HEK293 (cell line): ENCODE measurements around the gene RFPL2.

Source experiments
- CTCF ChIA-PET: fragments of 350-600 bp; formaldehyde crosslinking; extraction: SDS; loops from one replicate; lab custom pipeline; 2021; ENCODE audit warnings: antibody characterized with exemption; lab: Yijun Ruan, JAX
- POLR2A ChIA-PET: fragments of 300-600 bp; formaldehyde crosslinking; extraction: SDS; loops from one replicate; lab custom pipeline; 2020; ENCODE audit warnings: antibody characterized with exemption, inconsistent platforms; lab: Yijun Ruan, JAX
- H3K27ac ChIP-seq: fragments of 200-500 bp; sonication (Bioruptor generic); 2 replicates; pipeline ENCODE4 v1.5.1; 2014; ENCODE audit warnings: low read depth, low read length, control low read depth, inconsistent platforms; ENCODE audit errors: extremely low read depth
- H3K36me3 ChIP-seq, 2 experiments: fragments of 200-500 bp in 1 of 2; sonication (Bioruptor generic) in 1 of 2; 1 replicate in 1 of 2; 2 replicates in 1 of 2; pipeline ENCODE4 v1.5.1; 2014 to 2017; ENCODE audit warnings: inconsistent platforms in 2 of 2, low read length in 2 of 2; ENCODE audit not compliant: control insufficient read depth in 2 of 2, insufficient read depth in 1 of 2
- H3K4me1 ChIP-seq: fragments of 200-500 bp; sonication (Bioruptor generic); 2 replicates; pipeline ENCODE4 v1.5.1; 2014; ENCODE audit warnings: mild to moderate bottlenecking, low read length, inconsistent platforms; ENCODE audit not compliant: control insufficient read depth, insufficient read depth
- H3K4me3 ChIP-seq: 2 replicates; pipeline ENCODE4 v1.5.1; 2011; ENCODE audit warnings: low read depth, mild to moderate bottlenecking, control low read depth, low read length, moderate library complexity
- H3K9me3 ChIP-seq: fragments of 200-500 bp; sonication (Bioruptor generic); 2 replicates; pipeline ENCODE4 v1.5.1; 2014; ENCODE audit warnings: low read depth, low read length, inconsistent platforms; ENCODE audit not compliant: control insufficient read depth, insufficient read depth
- BCL11A ChIP-seq: fragments of 450-650 bp; formaldehyde crosslinking; IDR thresholded peaks from 2 replicates; pipeline ENCODE4 v1.5.1; 2016; ENCODE audit warnings: low read depth, missing biosample characterization, missing genetic modification characterization
- GFI1B ChIP-seq: fragments of 450-650 bp; formaldehyde crosslinking; IDR thresholded peaks from 2 replicates; pipeline ENCODE4 v1.5.1; 2016; ENCODE audit warnings: missing biosample characterization, missing genetic modification characterization
- GLIS1 ChIP-seq: fragments of 450-650 bp; formaldehyde crosslinking; IDR thresholded peaks from 2 replicates; pipeline ENCODE4 v1.5.1; 2016; ENCODE audit warnings: missing biosample characterization, missing genetic modification characterization
- GLIS2 ChIP-seq: fragments of 450-650 bp; formaldehyde crosslinking; IDR thresholded peaks from 2 replicates; pipeline ENCODE4 v1.5.1; 2016; ENCODE audit warnings: missing biosample characterization, missing genetic modification characterization
- HIC1 ChIP-seq: fragments of 450-650 bp; formaldehyde crosslinking; IDR thresholded peaks from 2 replicates; pipeline ENCODE4 v1.5.1; 2016; ENCODE audit warnings: missing biosample characterization, missing genetic modification characterization
- INSM2 ChIP-seq: fragments of 450-650 bp; formaldehyde crosslinking; IDR thresholded peaks from 2 replicates; pipeline ENCODE4 v1.5.1; 2016; ENCODE audit warnings: missing biosample characterization, missing genetic modification characterization
- SCRT2 ChIP-seq: fragments of 450-650 bp; formaldehyde crosslinking; IDR thresholded peaks from 2 replicates; pipeline ENCODE4 v1.5.1; 2016; ENCODE audit warnings: missing biosample characterization, missing genetic modification characterization
- WT1 ChIP-seq: fragments of 450-650 bp; formaldehyde crosslinking; IDR thresholded peaks from 2 replicates; pipeline ENCODE4 v1.5.1; 2016; ENCODE audit warnings: missing biosample characterization, missing genetic modification characterization
- YY2 ChIP-seq: fragments of 450-650 bp; formaldehyde crosslinking; IDR thresholded peaks from 2 replicates; pipeline ENCODE4 v1.5.1; 2016; ENCODE audit warnings: missing biosample characterization, missing genetic modification characterization
- ZBTB17 ChIP-seq: fragments of 450-650 bp; formaldehyde crosslinking; IDR thresholded peaks from 2 replicates; pipeline ENCODE4 v1.5.1; 2016; ENCODE audit warnings: missing biosample characterization, missing genetic modification characterization
- ZBTB8A ChIP-seq: fragments of 450-650 bp; formaldehyde crosslinking; IDR thresholded peaks from 2 replicates; pipeline ENCODE4 v1.5.1; 2016; ENCODE audit warnings: missing biosample characterization, missing genetic modification characterization
- ZNF133 ChIP-seq: fragments of 450-650 bp; formaldehyde crosslinking; IDR thresholded peaks from 2 replicates; pipeline ENCODE4 v1.5.1; 2016; ENCODE audit warnings: missing biosample characterization, missing genetic modification characterization
- ZNF324 ChIP-seq: fragments of 450-650 bp; formaldehyde crosslinking; IDR thresholded peaks from 2 replicates; pipeline ENCODE4 v1.5.1; 2016; ENCODE audit warnings: missing biosample characterization, missing genetic modification characterization
- ZNF354C ChIP-seq: fragments of 450-650 bp; formaldehyde crosslinking; IDR thresholded peaks from 2 replicates; pipeline ENCODE4 v1.5.1; 2016; ENCODE audit warnings: missing biosample characterization, missing genetic modification characterization, low read depth, borderline replicate concordance
- ZNF391 ChIP-seq: fragments of 450-650 bp; formaldehyde crosslinking; IDR thresholded peaks from 2 replicates; pipeline ENCODE4 v1.5.1; 2016; ENCODE audit warnings: low read depth, missing biosample characterization, missing genetic modification characterization, borderline replicate concordance
- ZNF449 ChIP-seq: fragments of 450-650 bp; formaldehyde crosslinking; IDR thresholded peaks from 2 replicates; pipeline ENCODE4 v1.5.1; 2017; ENCODE audit warnings: missing biosample characterization, mild to moderate bottlenecking, missing genetic modification characterization, moderate library complexity
- ZNF473 ChIP-seq: fragments of 450-650 bp; formaldehyde crosslinking; IDR thresholded peaks from 2 replicates; pipeline ENCODE4 v1.5.1; 2017; ENCODE audit warnings: missing biosample characterization, missing genetic modification characterization
- ZNF555 ChIP-seq: fragments of 450-650 bp; formaldehyde crosslinking; conservative IDR thresholded peaks from 2 replicates; pipeline ENCODE4 v1.5.1; 2017; ENCODE audit warnings: missing biosample characterization, mild to moderate bottlenecking, missing genetic modification characterization, inconsistent platforms
- ZNF596 ChIP-seq: fragments of 450-650 bp; IDR thresholded peaks from 2 replicates; pipeline ENCODE4 v1.5.0; 2018; ENCODE audit warnings: missing biosample characterization, mild to moderate bottlenecking, missing genetic modification characterization, moderate library complexity
- ZNF610 ChIP-seq: fragments of 450-650 bp; formaldehyde crosslinking; IDR thresholded peaks from 2 replicates; pipeline ENCODE4 v1.5.1; 2016; ENCODE audit warnings: missing biosample characterization, missing genetic modification characterization, borderline replicate concordance
- ZNF654 ChIP-seq: fragments of 450-650 bp; formaldehyde crosslinking; IDR thresholded peaks from 2 replicates; pipeline ENCODE4 v1.5.1; 2016; ENCODE audit warnings: low read depth, missing biosample characterization, missing genetic modification characterization
- ZNF777 ChIP-seq: fragments of 450-650 bp; formaldehyde crosslinking; IDR thresholded peaks from 2 replicates; pipeline ENCODE4 v1.5.1; 2017; ENCODE audit warnings: missing biosample characterization, missing genetic modification characterization, borderline replicate concordance
- ZNF830 ChIP-seq: fragments of 450-650 bp; IDR thresholded peaks from 2 replicates; pipeline ENCODE4 v1.5.0; 2018; ENCODE audit warnings: missing biosample characterization, missing genetic modification characterization, low read depth, mild to moderate bottlenecking, moderate library complexity
- TF ChIP-seq, protein P1 (sequence below): fragments of 450-650 bp; formaldehyde crosslinking; IDR thresholded peaks from 2 replicates; pipeline ENCODE4 v1.5.1; 2016; ENCODE audit warnings: missing biosample characterization, missing genetic modification characterization
- TF ChIP-seq, protein P2 (sequence below): fragments of 450-650 bp; formaldehyde crosslinking; IDR thresholded peaks from 2 replicates; pipeline ENCODE4 v1.5.1; 2016; ENCODE audit warnings: missing biosample characterization, missing genetic modification characterization
- TF ChIP-seq, protein P3 (sequence below): fragments of 450-650 bp; formaldehyde crosslinking; IDR thresholded peaks from 2 replicates; pipeline ENCODE4 v1.5.1; 2016; ENCODE audit warnings: missing biosample characterization, missing genetic modification characterization

The RFPL2 gene

DNA sequence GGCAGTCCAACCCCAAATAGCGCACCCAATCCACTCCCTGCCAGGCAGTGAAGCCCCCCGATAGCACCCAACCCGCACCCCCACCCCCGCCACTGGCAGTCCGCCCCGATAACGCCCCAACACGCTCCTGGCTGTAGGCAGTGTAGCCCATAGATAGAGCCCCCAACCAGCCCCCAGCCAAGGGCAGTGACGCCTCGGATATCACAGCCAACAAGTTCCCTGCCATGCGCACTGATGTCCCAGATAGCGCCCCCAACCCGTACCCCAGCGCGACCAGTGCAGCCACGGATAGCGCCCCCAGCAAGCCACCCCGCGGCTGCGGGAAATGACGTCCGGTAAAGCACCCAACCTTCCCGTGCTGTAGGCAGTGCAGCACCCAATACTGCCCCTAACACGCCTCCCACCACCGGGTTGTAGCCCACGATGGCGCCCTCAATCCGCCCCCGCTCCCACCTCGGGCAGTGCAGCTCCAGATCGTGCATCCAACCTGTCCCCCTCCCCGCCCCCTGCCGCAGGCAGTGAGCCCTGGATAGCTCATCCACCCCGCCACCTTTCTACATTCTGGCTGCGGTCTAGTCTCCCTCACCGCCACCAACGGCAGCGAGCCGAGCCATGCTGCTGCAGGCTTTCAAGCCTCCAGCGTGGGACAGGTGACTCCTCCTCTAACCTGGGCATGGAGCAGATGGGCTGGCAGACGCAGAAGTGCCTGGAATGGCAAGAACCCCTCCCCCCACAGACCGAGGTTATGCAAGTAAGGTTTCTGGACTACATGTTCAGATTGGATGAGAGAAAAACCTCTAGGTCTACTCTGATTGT lies 625 bp downstream of the RFPL2 start:
- POLR2A ChIA-PET, result no interaction called here
- 0 out of 2 replicates have a peak overlapping the region, but pooled peaks have one; percentile 16 for H3K27ac ChIP-seq
- CTCF ChIA-PET, result interaction anchor here (0.6 to 1.1 kb wide), 3 partner anchors 17 to 230 kb away, joined by 3 to 7 read pairs (median 3); no protein-coding TSS in a partner anchor
- H3K36me3 ChIP-seq, result peaks cover 0 to 19% of the 10 kb centered on the region in 2 experiments; a peak in 1 of 3 replicates
- 0 out of 2 replicates have a peak, but pooled peaks cover 3% of the 10 kb centered on the region for H3K4me1 ChIP-seq
- no peaks in the 10 kb centered on the region for H3K9me3 ChIP-seq
- H3K4me3 ChIP-seq, result peak overlapping the region; percentile 34
- TF ChIP-seq YY2 (tag by site-specific recombination) (no peak), GFI1B (no peak), GLIS2 (tag by site-specific recombination) (peak; percentile 85), ZNF777 (tag by site-specific recombination) (no peak), ZNF133 (tag by site-specific recombination) (no peak), ZNF610 (tag by site-specific recombination) (no peak), ZNF596 (tag by site-specific recombination) (no peak), GLIS1 (0 out of 2 replicates have a peak, but pooled peaks have one; percentile 38), ZNF449 (no peak), ZNF391 (tag by site-specific recombination) (no peak), HIC1 (tag by site-specific recombination) (no peak), ZNF830 (tag by site-specific recombination) (no peak), ZNF473 (tag by site-specific recombination) (no peak), SCRT2 (tag by site-specific recombination) (no peak), INSM2 (tag by site-specific recombination) (no peak), ZNF555 (tag by site-specific recombination) (no peak), ZBTB17 (tag by site-specific recombination) (no peak; the same call in 1 of the 2 replicates), ZNF324 (tag by site-specific recombination) (no peak), ZNF354C (no peak), BCL11A (tag by site-specific recombination) (no peak), ZNF654 (tag by site-specific recombination) (no peak), ZBTB8A (tag by site-specific recombination) (peak; percentile 56), WT1 (no peak)
- TF ChIP-seq, protein P1, sequence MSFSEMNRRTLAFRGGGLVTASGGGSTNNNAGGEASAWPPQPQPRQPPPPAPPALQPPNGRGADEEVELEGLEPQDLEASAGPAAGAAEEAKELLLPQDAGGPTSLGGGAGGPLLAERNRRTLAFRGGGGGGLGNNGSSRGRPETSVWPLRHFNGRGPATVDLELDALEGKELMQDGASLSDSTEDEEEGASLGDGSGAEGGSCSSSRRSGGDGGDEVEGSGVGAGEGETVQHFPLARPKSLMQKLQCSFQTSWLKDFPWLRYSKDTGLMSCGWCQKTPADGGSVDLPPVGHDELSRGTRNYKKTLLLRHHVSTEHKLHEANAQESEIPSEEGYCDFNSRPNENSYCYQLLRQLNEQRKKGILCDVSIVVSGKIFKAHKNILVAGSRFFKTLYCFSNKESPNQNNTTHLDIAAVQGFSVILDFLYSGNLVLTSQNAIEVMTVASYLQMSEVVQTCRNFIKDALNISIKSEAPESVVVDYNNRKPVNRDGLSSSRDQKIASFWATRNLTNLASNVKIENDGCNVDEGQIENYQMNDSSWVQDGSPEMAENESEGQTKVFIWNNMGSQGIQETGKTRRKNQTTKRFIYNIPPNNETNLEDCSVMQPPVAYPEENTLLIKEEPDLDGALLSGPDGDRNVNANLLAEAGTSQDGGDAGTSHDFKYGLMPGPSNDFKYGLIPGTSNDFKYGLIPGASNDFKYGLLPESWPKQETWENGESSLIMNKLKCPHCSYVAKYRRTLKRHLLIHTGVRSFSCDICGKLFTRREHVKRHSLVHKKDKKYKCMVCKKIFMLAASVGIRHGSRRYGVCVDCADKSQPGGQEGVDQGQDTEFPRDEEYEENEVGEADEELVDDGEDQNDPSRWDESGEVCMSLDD (tag by site-specific recombination), result peak; percentile 43; the same call in 1 of the 2 replicates
- TF ChIP-seq, protein P2, sequence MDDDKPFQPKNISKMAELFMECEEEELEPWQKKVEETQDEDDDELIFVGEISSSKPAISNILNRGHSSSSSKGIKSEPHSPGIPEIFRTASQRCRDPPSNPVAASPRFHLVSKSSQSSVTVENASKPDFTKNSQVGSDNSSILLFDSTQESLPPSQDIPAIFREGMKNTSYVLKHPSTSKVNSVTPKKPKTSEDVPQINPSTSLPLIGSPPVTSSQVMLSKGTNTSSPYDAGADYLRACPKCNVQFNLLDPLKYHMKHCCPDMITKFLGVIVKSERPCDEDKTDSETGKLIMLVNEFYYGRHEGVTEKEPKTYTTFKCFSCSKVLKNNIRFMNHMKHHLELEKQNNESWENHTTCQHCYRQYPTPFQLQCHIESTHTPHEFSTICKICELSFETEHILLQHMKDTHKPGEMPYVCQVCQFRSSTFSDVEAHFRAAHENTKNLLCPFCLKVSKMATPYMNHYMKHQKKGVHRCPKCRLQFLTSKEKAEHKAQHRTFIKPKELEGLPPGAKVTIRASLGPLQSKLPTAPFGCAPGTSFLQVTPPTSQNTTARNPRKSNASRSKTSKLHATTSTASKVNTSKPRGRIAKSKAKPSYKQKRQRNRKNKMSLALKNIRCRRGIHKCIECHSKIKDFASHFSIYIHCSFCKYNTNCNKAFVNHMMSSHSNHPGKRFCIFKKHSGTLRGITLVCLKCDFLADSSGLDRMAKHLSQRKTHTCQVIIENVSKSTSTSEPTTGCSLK (tag by site-specific recombination), result no peak
- TF ChIP-seq, protein P3, sequence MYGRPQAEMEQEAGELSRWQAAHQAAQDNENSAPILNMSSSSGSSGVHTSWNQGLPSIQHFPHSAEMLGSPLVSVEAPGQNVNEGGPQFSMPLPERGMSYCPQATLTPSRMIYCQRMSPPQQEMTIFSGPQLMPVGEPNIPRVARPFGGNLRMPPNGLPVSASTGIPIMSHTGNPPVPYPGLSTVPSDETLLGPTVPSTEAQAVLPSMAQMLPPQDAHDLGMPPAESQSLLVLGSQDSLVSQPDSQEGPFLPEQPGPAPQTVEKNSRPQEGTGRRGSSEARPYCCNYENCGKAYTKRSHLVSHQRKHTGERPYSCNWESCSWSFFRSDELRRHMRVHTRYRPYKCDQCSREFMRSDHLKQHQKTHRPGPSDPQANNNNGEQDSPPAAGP, result no peak
